Astrocyte (in vitro differentiated cells and primary cell): ENCODE results near the gene ZNF629. TPM values are rescaled to one million over a fixed set of nuclear protein-coding genes. Genes with fewer than 3 reads are reported as not detected.

Source experiments
- DNase-seq: peaks from one replicate; pipeline ENCODE4 v3.0.0-alpha.2; 2010; ENCODE audit warnings: low read depth
- FAIRE-seq: peaks from 2 replicates; lab custom pipeline; 2011; peaks lifted over from hg19 to GRCh38; lab: Jason Lieb, UNC
- H2AFZ ChIP-seq: 2 replicates; pipeline ENCODE4 v1.6.0; 2012; ENCODE audit warnings: low read depth, low read length, inconsistent platforms
- H3K27ac ChIP-seq: 2 replicates; pipeline ENCODE4 v1.5.1; 2011; ENCODE audit warnings: low read depth, low read length, inconsistent platforms
- H3K27me3 ChIP-seq: 2 replicates; pipeline ENCODE4 v1.6.0; 2011; ENCODE audit warnings: low read length, inconsistent platforms; ENCODE audit not compliant: insufficient read depth
- H3K36me3 ChIP-seq: 2 replicates; pipeline ENCODE4 v1.5.1; 2011; ENCODE audit warnings: low read length, inconsistent platforms; ENCODE audit not compliant: insufficient read depth
- H3K4me1 ChIP-seq: 2 replicates; pipeline ENCODE4 v1.5.1; 2011; ENCODE audit warnings: low read length, inconsistent platforms; ENCODE audit not compliant: insufficient read depth
- H3K4me2 ChIP-seq: 2 replicates; pipeline ENCODE4 v1.6.0; 2012; ENCODE audit warnings: low read length, inconsistent platforms
- H3K4me3 ChIP-seq: 2 replicates; pipeline ENCODE4 v1.5.1; 2011; ENCODE audit warnings: low read depth, mild to moderate bottlenecking, low read length, inconsistent platforms; ENCODE audit not compliant: insufficient read depth
- H3K79me2 ChIP-seq: 2 replicates; pipeline ENCODE4 v1.6.0; 2012; ENCODE audit warnings: mild to moderate bottlenecking, low read length, inconsistent platforms; ENCODE audit not compliant: insufficient read depth
- H3K9ac ChIP-seq: 2 replicates; pipeline ENCODE4 v1.6.0; 2012; ENCODE audit warnings: mild to moderate bottlenecking, low read length, inconsistent platforms
- H3K9me3 ChIP-seq: 2 replicates; pipeline ENCODE4 v1.5.1; 2012; ENCODE audit warnings: low read depth, mild to moderate bottlenecking, low read length, inconsistent platforms; ENCODE audit not compliant: insufficient read depth
- H4K20me1 ChIP-seq: 2 replicates; pipeline ENCODE4 v1.6.0; 2012; ENCODE audit warnings: low read length, inconsistent platforms; ENCODE audit not compliant: insufficient read depth
- H3K27ac Mint-ChIP-seq: one replicate; pipeline ENCODE4 v1.8.0; 2021; ENCODE audit warnings: mild to moderate bottlenecking, mixed read lengths; ENCODE audit not compliant: unreplicated experiment
- H3K27me3 Mint-ChIP-seq: one replicate; pipeline ENCODE4 v1.8.0; 2021; ENCODE audit warnings: low read depth, mixed read lengths; ENCODE audit not compliant: unreplicated experiment
- H3K36me3 Mint-ChIP-seq: one replicate; pipeline ENCODE4 v1.8.0; 2021; ENCODE audit warnings: low read depth, mixed read lengths; ENCODE audit not compliant: unreplicated experiment
- H3K4me1 Mint-ChIP-seq: one replicate; pipeline ENCODE4 v1.8.0; 2021; ENCODE audit warnings: low read depth, mixed read lengths; ENCODE audit not compliant: unreplicated experiment
- H3K4me3 Mint-ChIP-seq: one replicate; pipeline ENCODE4 v1.8.0; 2021; ENCODE audit warnings: mild to moderate bottlenecking, moderate library complexity, mixed read lengths; ENCODE audit not compliant: unreplicated experiment
- H3K9me3 Mint-ChIP-seq: one replicate; pipeline ENCODE4 v1.8.0; 2021; ENCODE audit warnings: mild to moderate bottlenecking, mixed read lengths; ENCODE audit not compliant: unreplicated experiment
- CTCF ChIP-seq: IDR thresholded peaks from 2 replicates; pipeline ENCODE4 v1.5.1; 2011; ENCODE audit warnings: low read depth, mild to moderate bottlenecking, inconsistent platforms, low read length, moderate library complexity; ENCODE audit not compliant: insufficient read depth
- EZH2 ChIP-seq: IDR thresholded peaks from 2 replicates; pipeline ENCODE4 v1.6.1; 2012; ENCODE audit warnings: mild to moderate bottlenecking, low read length, inconsistent platforms; ENCODE audit not compliant: insufficient read depth
- total RNA-seq: library from RNA; stranded (reverse); gene quantifications from 2 replicates; pipeline ENCODE4 v1.2.1, GENCODE V29; 2021

The ZNF629 gene
- total RNA-seq, 1 donor from 2014 or later = 17.6 TPM

GRCh38 chr16:30775392-30776188 is 11.4 kb downstream of the ZNF629 start:
- H3K36me3 ChIP-seq = peaks cover 19% of the 10 kb centered on the region
- Mint-ChIP-seq H3K4me1 (peaks cover 7% of the 10 kb centered on the region), H3K9me3 (no peaks in the 10 kb centered on the region), H3K4me3 (peak overlapping the region; percentile 91), H3K27ac (peak overlapping the region; percentile 95), H3K27me3 (no peaks in the 10 kb centered on the region), H3K36me3 (peaks cover 14% of the 10 kb centered on the region)
- FAIRE-seq = no peak
- peaks cover 15% of the 10 kb centered on the region for H3K4me1 ChIP-seq
- H4K20me1 ChIP-seq = peaks cover 21% of the 10 kb centered on the region
- H3K27me3 ChIP-seq = no peaks in the 10 kb centered on the region
- H3K79me2 ChIP-seq = peaks cover 5% of the 10 kb centered on the region
- peak overlapping the region; percentile 49 for H2AFZ ChIP-seq
- no peaks in the 10 kb centered on the region for H3K9me3 ChIP-seq
- peak overlapping the region; percentile 98 for H3K4me2 ChIP-seq
- TF ChIP-seq EZH2 (no peak), CTCF (no peak)
- H3K9ac ChIP-seq = peak overlapping the region; percentile 89
- DNase-seq = peak; percentile 66
- peak overlapping the region; percentile 68 for H3K27ac ChIP-seq
- peak overlapping the region; percentile 73 for H3K4me3 ChIP-seq

- H2AFZ ChIP-seq = no peak overlapping the region
- H3K4me3 ChIP-seq = peak overlapping the region; percentile 73
- DNase-seq = no peak
- TF ChIP-seq EZH2 = no peak
- no peak for TF ChIP-seq CTCF
- H3K4me1 ChIP-seq = peaks cover 15% of the 10 kb centered on the region
- no peak overlapping the region for H3K27ac ChIP-seq
- Mint-ChIP-seq H3K27ac (peak overlapping the region; percentile 95), H3K27me3 (no peaks in the 10 kb centered on the region), H3K4me1 (peaks cover 7% of the 10 kb centered on the region), H3K36me3 (peaks cover 17% of the 10 kb centered on the region), H3K4me3 (peak overlapping the region; percentile 91), H3K9me3 (no peaks in the 10 kb centered on the region)
- no peaks in the 10 kb centered on the region for H3K9me3 ChIP-seq
- H3K36me3 ChIP-seq = peaks cover 22% of the 10 kb centered on the region
- no peaks in the 10 kb centered on the region for H3K27me3 ChIP-seq
- H4K20me1 ChIP-seq = peaks cover 18% of the 10 kb centered on the region
- H3K9ac ChIP-seq = peak overlapping the region; percentile 89
- no peak for FAIRE-seq
- H3K4me2 ChIP-seq = peak overlapping the region; percentile 98
- peaks cover 5% of the 10 kb centered on the region for H3K79me2 ChIP-seq
Measured at GRCh38 chr16:30775131-30775391, 11.9 kb downstream of the ZNF629 start.
